Common myeloid progenitor, CD34-positive (primary cell): ENCODE results near the gene VARS1.
"Not testable (repeated sequence)": the region's sequence is repeated elsewhere in the genome, so short reads cannot be mapped to it uniquely, and the experiment has no call there.

Experiments used
- CTCF ChIA-PET: fragments of 350-600 bp; sonication (Branson Sonifier 250); formaldehyde crosslinking; loops from one replicate; lab custom pipeline; 2021; ENCODE audit warnings: antibody characterized with exemption; lab: Charles Lee
- POLR2A ChIA-PET: fragments of 350-600 bp; sonication (Branson Sonifier 250); formaldehyde crosslinking; loops from one replicate; lab custom pipeline; 2021; ENCODE audit warnings: antibody characterized with exemption; lab: Charles Lee
- DNase-seq, 3 donors: peaks; one replicate each; pipeline versions ENCODE4 v3.0.0 to v3.0.0-alpha.2; 2013
- H3K27ac ChIP-seq, 2 experiments: 1 replicate in 1 of 2; 2 replicates in 1 of 2; pipeline ENCODE4 v1.7.0; 2013; ENCODE audit warnings: inconsistent platforms in 2 of 2, low read length in 2 of 2, mild to moderate bottlenecking in 2 of 2, low read depth in 1 of 2, moderate library complexity in 1 of 2; ENCODE audit not compliant: severe bottlenecking in 2 of 2, insufficient read depth in 1 of 2, poor library complexity in 1 of 2
- H3K27me3 ChIP-seq, 5 experiments: replicated peaks in 2 of 5; 1 replicate in 3 of 5; 2 replicates in 2 of 5; pipeline versions ENCODE4 v1.6.1 to v1.7.0; 2013; ENCODE audit warnings: low read length in 4 of 5, mild to moderate bottlenecking in 2 of 5, moderate library complexity in 2 of 5, inconsistent platforms in 1 of 5; ENCODE audit not compliant: insufficient read depth in 5 of 5, control insufficient read depth in 4 of 5
- H3K36me3 ChIP-seq, 4 experiments: 1 replicate in 2 of 4; 2 replicates in 2 of 4; pipeline versions ENCODE4 v1.6.1 to v1.7.0; 2013; ENCODE audit warnings: low read length in 3 of 4, control low read depth in 1 of 4, mild to moderate bottlenecking in 1 of 4; ENCODE audit not compliant: control insufficient read depth in 4 of 4, insufficient read depth in 4 of 4
- H3K4me1 ChIP-seq, 4 experiments: 1 replicate in 3 of 4; 2 replicates in 1 of 4; pipeline versions ENCODE4 v1.6.1 to v1.7.1; 2013; ENCODE audit warnings: low read length in 3 of 4, mild to moderate bottlenecking in 3 of 4, control low read depth in 1 of 4, inconsistent platforms in 1 of 4, moderate library complexity in 1 of 4; ENCODE audit not compliant: control insufficient read depth in 4 of 4, insufficient read depth in 4 of 4; ENCODE audit errors: control extremely low read depth in 1 of 4
- H3K4me3 ChIP-seq, 7 experiments: 1 replicate in 4 of 7; 2 replicates in 3 of 7; pipeline versions ENCODE4 v1.5.1 to v1.7.0; 2013; ENCODE audit warnings: mild to moderate bottlenecking in 7 of 7, low read length in 6 of 7, moderate library complexity in 6 of 7, inconsistent platforms in 2 of 7, low read depth in 2 of 7, control low read depth in 1 of 7; ENCODE audit not compliant: insufficient read depth in 4 of 7, control insufficient read depth in 1 of 7; ENCODE audit errors: extremely low read depth in 1 of 7
- H3K9me3 ChIP-seq, 5 experiments: 1 replicate in 4 of 5; 2 replicates in 1 of 5; pipeline versions ENCODE4 v1.6.1 to v1.7.1; 2013; ENCODE audit warnings: low read length in 4 of 5, mild to moderate bottlenecking in 2 of 5, inconsistent platforms in 1 of 5, low read depth in 1 of 5, moderate library complexity in 1 of 5; ENCODE audit not compliant: control insufficient read depth in 4 of 5, insufficient read depth in 2 of 5; ENCODE audit errors: control extremely low read depth in 1 of 5
- WGBS: methylation state at CpG from one replicate; pipeline ENCODE4 v1.1.5; 2013; ENCODE audit not compliant: insufficient coverage; 5-methylcytosine and 5-hydroxymethylcytosine counted together

Gene VARS1

DNA sequence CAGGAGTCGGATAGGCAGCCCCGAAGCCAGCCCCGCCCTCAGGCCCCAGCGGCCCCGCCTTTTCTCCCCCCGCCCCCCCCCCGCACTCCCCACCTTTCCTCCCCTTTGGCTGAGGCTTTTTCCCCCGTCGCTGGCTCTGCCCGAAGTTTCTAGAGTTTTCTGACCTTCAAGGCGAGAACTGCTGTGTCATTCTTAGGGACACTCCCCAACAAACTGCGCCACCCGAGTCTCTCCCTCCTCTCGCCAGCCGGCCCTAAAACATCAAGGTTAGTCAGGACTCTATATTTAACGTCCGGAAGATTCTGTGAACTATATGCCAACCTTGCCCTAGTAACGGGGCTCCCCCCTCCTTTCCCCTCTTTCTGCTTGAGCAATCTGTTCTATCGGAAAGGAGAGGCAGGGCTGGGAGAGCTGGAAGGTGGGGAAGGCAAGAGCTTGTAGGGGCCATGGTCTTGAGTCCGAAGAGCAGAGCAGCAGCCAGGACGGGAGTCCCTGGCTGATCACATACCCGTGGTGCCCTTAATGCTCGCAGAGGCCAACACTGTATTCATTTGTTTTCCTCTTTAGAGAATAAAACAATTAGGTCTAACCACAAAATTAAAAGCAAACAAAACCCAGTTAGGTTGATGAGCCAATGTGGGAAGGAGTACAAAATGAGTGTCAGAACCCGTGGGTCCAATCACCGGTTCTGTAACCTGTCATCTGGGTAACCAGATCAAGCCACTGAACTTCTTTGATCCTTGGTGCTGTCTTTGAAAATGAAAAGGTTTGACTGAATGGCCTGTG lies 26.7 kb upstream of the VARS1 start:
- peak; percentile 73 to 87 (median 83) for DNase-seq
- Histone ChIP-seq H3K4me1 (peaks cover 34 to 74% (median 59%) of the 10 kb centered on the region in 4 experiments), H3K9me3 (no peaks in the 10 kb centered on the region), H3K36me3 (no peaks in the 10 kb centered on the region), H3K27me3 (no peaks in the 10 kb centered on the region), H3K27ac (peak overlapping the region; percentile 68 to 94), H3K4me3 (peak overlapping the region in 6 of 7 experiments; percentile 74 to 91 (median 82))
- POLR2A ChIA-PET = interaction anchor here (1.0 kb wide), 1 partner anchor 118 kb away, joined by 3 read pairs; no protein-coding TSS in a partner anchor
- WGBS = 4% methylated on average over 12 of the region's 25 CpGs
- CTCF ChIA-PET = interaction anchor here (0.6 to 1.9 kb wide), 11 partner anchors 11 to 119 kb away, joined by 3 to 6 read pairs (median 3); partner anchors contain the start of genes ABHD16A, LSM2 and VARS1

DNA sequence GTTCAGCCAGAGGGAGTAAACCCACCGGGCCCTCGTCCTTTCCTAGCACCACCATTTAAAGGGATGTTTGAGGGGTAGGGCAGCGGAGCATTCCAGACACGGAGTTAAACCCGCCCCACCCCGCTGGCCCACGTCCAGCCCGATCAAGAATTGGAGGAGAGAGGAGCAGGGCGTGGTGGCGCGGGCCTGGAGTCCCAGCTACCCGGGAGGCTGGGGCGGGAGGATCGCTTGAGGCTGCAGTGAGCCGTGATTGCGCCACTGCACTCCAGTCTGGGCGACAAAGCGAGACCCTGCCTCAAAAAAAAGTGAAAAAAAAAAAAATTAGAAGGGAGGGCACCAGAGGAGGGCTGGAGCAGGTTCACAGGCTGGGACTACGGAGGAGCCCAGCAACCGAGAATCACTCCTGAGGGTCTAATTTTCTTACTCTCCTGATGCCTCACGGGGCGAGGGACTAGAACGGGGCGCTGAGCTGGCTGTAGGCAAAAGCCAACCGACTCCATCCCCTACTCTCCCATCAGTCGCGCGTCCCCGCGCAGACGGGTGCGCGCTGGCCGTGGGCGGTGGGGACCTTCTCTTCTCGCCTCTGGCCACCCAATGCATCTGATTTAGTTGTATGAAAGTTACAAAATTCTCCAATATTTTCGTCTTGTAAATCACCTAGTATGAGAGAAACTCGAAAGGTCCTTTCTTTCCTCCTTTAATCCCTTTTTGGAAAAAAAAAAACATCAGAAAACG lies 25.9 kb upstream of the VARS1 start:
- CTCF ChIA-PET = interaction anchor here (0.6 to 1.1 kb wide), 5 partner anchors 11 to 26 kb away, joined by 3 read pairs; partner anchors contain the start of genes LSM2 and VARS1

DNA sequence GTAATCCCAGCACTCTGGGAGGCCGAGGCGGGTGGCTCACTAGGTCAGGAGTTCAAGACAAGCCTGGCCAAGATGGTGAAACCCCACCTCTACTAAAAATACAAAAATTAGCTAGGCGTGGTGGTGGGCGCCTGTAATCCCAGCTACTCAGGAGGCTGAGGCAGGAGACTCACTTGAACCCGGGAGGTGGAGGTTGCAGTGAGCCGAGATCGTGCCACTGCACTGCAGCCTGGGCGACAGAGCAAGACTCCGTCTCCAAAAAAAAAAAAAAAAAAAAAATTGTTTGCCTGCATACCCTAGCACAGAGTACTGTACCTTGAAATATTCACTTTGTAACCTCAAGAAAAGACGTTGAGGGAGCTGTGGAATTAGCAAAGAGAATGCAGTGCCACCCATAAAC lies 24.8 kb upstream of the VARS1 start:
- Histone ChIP-seq H3K4me1 (peaks cover 30 to 62% (median 46%) of the 10 kb centered on the region in 4 experiments), H3K4me3 (peak overlapping the region in 1 of 7 experiments; percentile 33)
- not testable (repeated sequence) for H3K36me3 ChIP-seq

More for the DNA sequence above, 25.9 kb upstream of the VARS1 start:
- WGBS = 10% methylated on average over 16 of the region's 39 CpGs
- Histone ChIP-seq H3K36me3 (no peaks in the 10 kb centered on the region), H3K9me3 (no peaks in the 10 kb centered on the region), H3K4me3 (peak overlapping the region; percentile 74 to 91 (median 86)), H3K27me3 (no peaks in the 10 kb centered on the region), H3K4me1 (peaks cover 32 to 70% (median 55%) of the 10 kb centered on the region in 4 experiments), H3K27ac (peak overlapping the region; percentile 68 to 94)
- DNase-seq = peak in 2 of 3 donors; percentile 39 to 53
- POLR2A ChIA-PET = interaction anchor here (1.0 kb wide), 1 partner anchor 118 kb away, joined by 3 read pairs; no protein-coding TSS in a partner anchor

DNA sequence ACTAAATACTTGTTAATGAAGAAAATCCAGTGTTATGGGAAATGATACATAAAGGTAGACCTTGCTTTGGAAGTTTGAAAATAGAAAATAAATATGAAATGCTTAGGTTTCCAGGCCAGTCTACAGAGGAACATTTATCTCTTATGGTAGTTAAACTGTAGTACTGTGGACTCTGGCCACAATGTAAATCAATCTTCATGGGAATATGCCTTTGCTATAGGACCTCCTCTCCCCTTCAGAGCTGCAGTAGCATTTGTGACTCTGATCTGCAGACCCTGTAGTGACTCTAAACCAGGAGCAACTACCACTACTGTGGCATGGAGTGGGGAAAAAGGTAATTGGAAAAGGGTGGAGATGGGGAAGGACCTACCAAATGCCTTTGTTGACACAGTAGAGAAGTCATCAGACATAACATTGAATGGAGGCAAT lies 24.3 kb upstream of the VARS1 start:
- ChIA-PET CTCF (interaction anchor here (0.8 to 2.6 kb wide), 6 partner anchors 11 to 108 kb away, joined by 3 to 9 read pairs (median 3); no protein-coding TSS in a partner anchor), POLR2A (interaction anchor here (0.6 to 1.0 kb wide), 2 partner anchors 31 to 198 kb away, joined by 3 read pairs; no protein-coding TSS in a partner anchor)
- Histone ChIP-seq H3K27ac (peak overlapping the region in 1 of 2 experiments; percentile 12), H3K4me3 (no peak overlapping the region), H3K9me3 (no peaks in the 10 kb centered on the region), H3K4me1 (peaks cover 30 to 62% (median 46%) of the 10 kb centered on the region in 4 experiments), H3K36me3 (no peaks in the 10 kb centered on the region), H3K27me3 (no peaks in the 10 kb centered on the region)
- no peak for DNase-seq

More for the DNA sequence above, 24.8 kb upstream of the VARS1 start:
- WGBS = 82% methylated on average over 2 of the region's 10 CpGs
- not testable (repeated sequence) for H3K9me3 ChIP-seq, H3K27ac ChIP-seq, DNase-seq, H3K27me3 ChIP-seq
- POLR2A ChIA-PET = interaction anchor here (0.6 to 1.0 kb wide), 2 partner anchors 31 to 199 kb away, joined by 3 read pairs; no protein-coding TSS in a partner anchor
- CTCF ChIA-PET = interaction anchor here (0.8 to 2.6 kb wide), 5 partner anchors 10 to 108 kb away, joined by 3 to 9 read pairs (median 3); no protein-coding TSS in a partner anchor

DNA sequence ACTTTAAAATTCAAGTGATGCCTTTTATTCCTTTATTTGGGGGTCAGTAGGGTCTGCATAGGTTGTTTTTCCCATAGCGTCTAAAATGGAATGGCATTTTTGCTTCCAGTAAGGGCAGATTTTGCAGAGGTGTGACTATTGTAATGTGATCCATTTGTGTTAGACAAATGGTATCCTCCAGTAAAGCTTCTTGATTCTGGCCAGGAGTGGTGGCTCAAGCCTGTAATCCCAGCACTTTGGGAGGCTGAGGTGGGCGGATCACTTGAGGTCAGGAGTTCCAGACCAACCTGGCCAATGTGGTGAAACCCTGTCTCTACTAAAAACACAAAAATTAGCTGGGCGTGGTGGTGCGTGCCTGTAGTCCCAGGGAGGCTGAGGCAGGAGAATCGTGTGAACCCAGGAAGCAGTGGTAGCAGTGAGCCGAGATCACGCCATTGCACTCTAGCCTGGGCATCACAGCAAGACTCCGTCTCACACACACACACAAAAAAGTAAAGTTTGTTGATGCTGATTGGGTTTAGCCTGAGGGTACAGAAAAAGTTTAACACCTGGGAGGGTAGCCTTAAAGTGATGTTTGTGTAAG lies 22.5 kb upstream of the VARS1 start:
- POLR2A ChIA-PET = interaction anchor here (0.7 to 1.4 kb wide), 3 partner anchors 15 to 79 kb away, joined by 3 to 4 read pairs (median 3); partner anchors contain the start of gene VARS1
- not testable (repeated sequence) for DNase-seq, H3K36me3 ChIP-seq, H3K27me3 ChIP-seq, H3K9me3 ChIP-seq
- 25% methylated on average over 2 of the region's 8 CpGs for WGBS
- peaks cover 30 to 62% (median 43%) of the 10 kb centered on the region in 4 experiments for H3K4me1 ChIP-seq
- CTCF ChIA-PET = interaction anchor here (1.0 to 2.6 kb wide), 11 partner anchors 9 to 259 kb away, joined by 3 to 9 read pairs (median 4); partner anchors contain the start of gene LSM2
- peak overlapping the region; percentile 46 to 67 for H3K27ac ChIP-seq
- peak overlapping the region in 6 of 7 experiments; percentile 59 to 83 (median 70) for H3K4me3 ChIP-seq
